Measurements from ENCODE around the gene CLEC2A. TPM values are rescaled to one million over a fixed set of nuclear protein-coding genes. Genes with fewer than 3 reads are reported as not detected.

CLEC2A gene
- total RNA-seq, 1 donor, result not detected

DNA sequence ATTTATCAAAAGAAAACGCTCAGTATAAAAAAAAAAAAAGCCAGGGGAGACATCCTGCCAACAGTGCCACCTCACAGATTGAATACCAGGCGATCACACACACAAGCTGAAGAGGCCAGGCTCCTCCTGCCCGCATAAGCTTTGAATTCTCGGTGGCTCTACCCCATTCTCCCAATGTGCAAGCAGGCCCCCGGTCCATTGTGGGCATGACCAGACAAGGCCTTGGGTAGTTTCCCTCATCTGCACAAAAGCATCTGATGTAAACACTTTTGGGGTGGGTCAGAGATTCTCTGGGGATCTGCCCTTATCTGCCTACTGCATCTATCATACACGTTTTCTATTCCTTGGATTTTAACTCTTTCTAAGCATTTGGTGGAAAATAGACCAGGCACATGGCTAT lies 34.6 kb downstream of the CLEC2A start:
- Histone ChIP-seq H3K36me3 (ENCODE audit: insufficient read depth, low read length) (no peaks in the 10 kb centered on the region), H3K9me3 (ENCODE audit: low read depth, low read length) (no peaks in the 10 kb centered on the region), H3K79me2 (ENCODE audit: insufficient read depth, low read length) (no peaks in the 10 kb centered on the region), H2AFZ (ENCODE audit: low read length) (no peak overlapping the region), H3K4me1 (ENCODE audit: insufficient read depth, low read length) (no peaks in the 10 kb centered on the region), H4K20me1 (ENCODE audit: insufficient read depth, low read length) (no peaks in the 10 kb centered on the region), H3K4me2 (ENCODE audit: insufficient read depth, low read length) (no peak overlapping the region), H3K27ac (ENCODE audit: low read depth, low read length) (no peak overlapping the region), H3K27me3 (ENCODE audit: insufficient read depth, low read length) (no peaks in the 10 kb centered on the region), H3K4me3 (ENCODE audit: insufficient read depth, low read length) (no peak overlapping the region)
- DNase-seq (ENCODE audit: insufficient read length, low spot score, missing footprints), result no peak
- TF ChIP-seq, protein P1, sequence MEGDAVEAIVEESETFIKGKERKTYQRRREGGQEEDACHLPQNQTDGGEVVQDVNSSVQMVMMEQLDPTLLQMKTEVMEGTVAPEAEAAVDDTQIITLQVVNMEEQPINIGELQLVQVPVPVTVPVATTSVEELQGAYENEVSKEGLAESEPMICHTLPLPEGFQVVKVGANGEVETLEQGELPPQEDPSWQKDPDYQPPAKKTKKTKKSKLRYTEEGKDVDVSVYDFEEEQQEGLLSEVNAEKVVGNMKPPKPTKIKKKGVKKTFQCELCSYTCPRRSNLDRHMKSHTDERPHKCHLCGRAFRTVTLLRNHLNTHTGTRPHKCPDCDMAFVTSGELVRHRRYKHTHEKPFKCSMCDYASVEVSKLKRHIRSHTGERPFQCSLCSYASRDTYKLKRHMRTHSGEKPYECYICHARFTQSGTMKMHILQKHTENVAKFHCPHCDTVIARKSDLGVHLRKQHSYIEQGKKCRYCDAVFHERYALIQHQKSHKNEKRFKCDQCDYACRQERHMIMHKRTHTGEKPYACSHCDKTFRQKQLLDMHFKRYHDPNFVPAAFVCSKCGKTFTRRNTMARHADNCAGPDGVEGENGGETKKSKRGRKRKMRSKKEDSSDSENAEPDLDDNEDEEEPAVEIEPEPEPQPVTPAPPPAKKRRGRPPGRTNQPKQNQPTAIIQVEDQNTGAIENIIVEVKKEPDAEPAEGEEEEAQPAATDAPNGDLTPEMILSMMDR (IDR thresholded peaks at IDR 0.05; ENCODE audit: extremely low read depth, low read depth, low read length), result no peak

DNA sequence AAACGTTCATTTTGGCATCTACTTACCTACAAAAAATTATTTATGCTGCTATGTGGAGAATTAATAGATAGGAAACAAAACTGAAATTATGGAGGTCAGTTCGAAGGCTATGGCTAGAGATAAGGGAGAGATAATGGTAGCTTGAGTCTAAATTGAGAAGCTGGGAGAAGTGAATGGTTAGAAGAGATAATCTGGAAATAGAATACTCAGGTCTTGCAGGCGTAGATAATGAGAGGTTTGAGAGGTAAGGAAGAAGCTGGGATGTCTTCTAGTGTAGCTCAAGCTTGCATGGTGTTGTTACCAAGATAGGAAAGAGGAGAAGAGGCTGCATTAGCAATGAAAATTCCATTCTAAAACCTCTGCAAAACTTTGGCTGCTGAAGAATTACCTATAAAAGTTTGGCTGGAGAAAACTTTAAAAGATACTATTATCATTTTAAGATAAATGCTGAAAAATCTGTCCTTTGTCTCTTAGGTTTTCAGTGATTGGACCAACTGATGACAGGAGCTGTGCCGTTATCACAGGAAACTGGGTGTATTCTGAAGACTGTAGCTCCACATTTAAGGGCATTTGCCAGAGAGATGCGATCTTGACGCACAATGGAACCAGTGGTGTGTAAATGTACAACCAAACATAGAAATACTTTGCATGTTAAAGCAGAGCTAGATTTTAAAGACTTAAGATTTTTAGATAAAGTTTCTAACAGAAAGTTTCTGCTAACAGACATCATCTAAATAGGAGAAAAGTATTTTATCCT lies 36.8 kb downstream of the CLEC2A start:
- Histone ChIP-seq H3K79me2 (ENCODE audit: insufficient read depth, low read length) (no peaks in the 10 kb centered on the region), H3K36me3 (ENCODE audit: insufficient read depth, low read length) (no peaks in the 10 kb centered on the region), H3K4me3 (ENCODE audit: insufficient read depth, low read length) (no peak overlapping the region), H4K20me1 (ENCODE audit: insufficient read depth, low read length) (no peaks in the 10 kb centered on the region), H3K4me2 (ENCODE audit: insufficient read depth, low read length) (no peak overlapping the region), H2AFZ (ENCODE audit: low read length) (no peak overlapping the region), H3K4me1 (ENCODE audit: insufficient read depth, low read length) (no peaks in the 10 kb centered on the region), H3K27me3 (ENCODE audit: insufficient read depth, low read length) (no peaks in the 10 kb centered on the region), H3K9me3 (ENCODE audit: low read depth, low read length) (no peaks in the 10 kb centered on the region), H3K27ac (ENCODE audit: low read depth, low read length) (no peak overlapping the region)
- TF ChIP-seq, protein P1 (IDR thresholded peaks at IDR 0.05; ENCODE audit: extremely low read depth, low read depth, low read length), result no peak
- no peak for DNase-seq (ENCODE audit: insufficient read length, low spot score, missing footprints)

DNA sequence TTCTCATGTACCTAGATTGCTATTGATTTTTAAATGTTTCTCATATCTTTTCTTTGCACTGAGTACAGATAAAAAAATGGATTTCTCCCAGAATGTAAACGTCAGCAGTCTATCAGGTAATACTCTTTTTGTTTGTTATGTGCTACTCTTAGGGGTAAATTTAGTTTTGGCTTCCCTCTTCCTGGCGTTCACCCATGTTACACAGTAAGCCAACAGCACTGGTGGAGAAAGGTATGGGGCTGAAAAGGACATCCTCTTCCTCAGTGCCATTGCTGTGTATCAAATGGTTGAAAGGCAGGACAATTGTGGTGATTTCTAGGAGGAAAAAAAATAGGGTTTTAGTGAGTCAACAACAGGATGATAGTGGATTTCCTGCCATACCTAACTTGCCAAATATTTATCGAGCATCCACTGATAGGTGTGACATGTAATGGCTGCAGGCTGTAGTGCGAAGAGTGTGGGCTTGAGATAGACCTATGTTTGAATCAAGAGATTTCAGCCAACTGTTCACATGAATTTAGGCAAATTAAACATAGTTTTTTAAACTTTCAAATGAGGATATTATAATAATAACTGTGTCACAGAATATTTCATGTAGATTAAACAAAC lies 43.4 kb downstream of the CLEC2A start:
- no peak overlapping the region for H3K27ac ChIP-seq (ENCODE audit: low read depth, low read length)
- H3K9me3 ChIP-seq (ENCODE audit: low read depth, low read length), result no peaks in the 10 kb centered on the region
- no peak overlapping the region for H3K4me2 ChIP-seq (ENCODE audit: insufficient read depth, low read length)
- H2AFZ ChIP-seq (ENCODE audit: low read length), result no peak overlapping the region
- no peak overlapping the region for H3K4me3 ChIP-seq (ENCODE audit: insufficient read depth, low read length)
- H3K36me3 ChIP-seq (ENCODE audit: insufficient read depth, low read length), result no peaks in the 10 kb centered on the region
- no peaks in the 10 kb centered on the region for H3K27me3 ChIP-seq (ENCODE audit: insufficient read depth, low read length)
- TF ChIP-seq, protein P1 (IDR thresholded peaks at IDR 0.05; ENCODE audit: extremely low read depth, low read depth, low read length), result no peak
- H4K20me1 ChIP-seq (ENCODE audit: insufficient read depth, low read length), result no peaks in the 10 kb centered on the region
- H3K79me2 ChIP-seq (ENCODE audit: insufficient read depth, low read length), result no peaks in the 10 kb centered on the region
- no peak for DNase-seq (ENCODE audit: insufficient read length, low spot score, missing footprints)
- no peaks in the 10 kb centered on the region for H3K4me1 ChIP-seq (ENCODE audit: insufficient read depth, low read length)

DNA sequence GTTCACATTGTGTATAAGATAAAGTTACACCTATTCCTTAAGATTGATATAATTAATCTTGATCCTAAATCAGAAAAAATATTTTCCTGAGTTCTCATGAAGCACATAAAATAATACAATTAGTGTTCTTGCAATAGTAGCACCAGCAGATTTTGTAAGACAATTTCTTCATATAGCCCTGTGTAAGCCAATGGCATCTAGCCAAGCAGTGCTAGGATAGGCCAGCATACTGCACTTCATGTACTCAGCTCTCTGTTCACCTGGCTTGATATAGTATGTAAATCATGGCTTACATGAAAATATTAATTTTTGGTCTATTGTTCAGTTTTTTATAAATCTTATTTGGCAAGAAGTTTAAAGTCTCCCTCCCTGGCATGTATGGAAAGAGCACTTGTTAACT lies 49.0 kb downstream of the CLEC2A start:
- TF ChIP-seq, protein P1 (IDR thresholded peaks at IDR 0.05; ENCODE audit: extremely low read depth, low read depth, low read length), result no peak
- Histone ChIP-seq H3K4me3 (ENCODE audit: insufficient read depth, low read length) (no peak overlapping the region), H4K20me1 (ENCODE audit: insufficient read depth, low read length) (no peaks in the 10 kb centered on the region), H3K4me2 (ENCODE audit: insufficient read depth, low read length) (no peak overlapping the region), H3K36me3 (ENCODE audit: insufficient read depth, low read length) (no peaks in the 10 kb centered on the region), H3K27me3 (ENCODE audit: insufficient read depth, low read length) (no peaks in the 10 kb centered on the region), H2AFZ (ENCODE audit: low read length) (no peak overlapping the region), H3K9me3 (ENCODE audit: low read depth, low read length) (no peaks in the 10 kb centered on the region), H3K27ac (ENCODE audit: low read depth, low read length) (no peak overlapping the region), H3K4me1 (ENCODE audit: insufficient read depth, low read length) (no peaks in the 10 kb centered on the region), H3K79me2 (ENCODE audit: insufficient read depth, low read length) (no peaks in the 10 kb centered on the region)
- DNase-seq (ENCODE audit: insufficient read length, low spot score, missing footprints), result no peak
